Right renal pelvis (tissue), 4 donors: ENCODE measurements around the gene APOL5. TPM values are rescaled to one million over a fixed set of nuclear protein-coding genes. Genes with fewer than 3 reads are reported as not detected.

Experiments
- polyA plus RNA-seq, 4 donors: library from polyadenylated mRNA; unstranded; fragments of 120-200 nt; gene quantifications; one replicate each; pipeline ENCODE4 v1.2.1, GENCODE V29; 2013; ENCODE audit not compliant: insufficient read length in 4 of 4

The APOL5 gene
- polyA plus RNA-seq, 4 donors: not detected

Other genes starting within 250 kb of the APOL5 start
- gene RASD2, start 177.0 kb upstream of the APOL5 start, polyA plus RNA-seq: 1 to 10 TPM; 1.6 to 2.1 (median 1.9) TPM
- gene MB, start 100.5 kb upstream of the APOL5 start, polyA plus RNA-seq: under 1 TPM in 1 of 4 donors, not detected in 3; 0.06 TPM
- 1 to 10 TPM; 2.9 to 5.3 (median 4.5) TPM for gene APOL6, start 69.4 kb upstream of the APOL5 start, polyA plus RNA-seq